ENCODE data around the gene TARBP1. TPM values are rescaled to one million over a fixed set of nuclear protein-coding genes. Genes with fewer than 3 reads are reported as not detected.
A peak's percentile ranks its signal among the peaks of the same experiment; 100 is the strongest.

Gene TARBP1
- total RNA-seq, 2 experiments from 2014 or later: 30.0 to 49.8 TPM

- POLR2A ChIA-PET: interaction anchor here (1.5 kb wide), 1 partner anchor 24 kb away, joined by 3 read pairs; no protein-coding TSS in a partner anchor
- H2AFZ ChIP-seq (ENCODE audit: low read length): no peak overlapping the region
- TF ChIP-seq EZH2phosphoT487 (IDR thresholded peaks at IDR 0.05; ENCODE audit: borderline replicate concordance, low read depth, low read length): no peak
- TF ChIP-seq CTCF (conservative IDR thresholded peaks at IDR 0.05; ENCODE audit: low read length): no peak
- H3K9me3 ChIP-seq (ENCODE audit: low read length): no peaks in the 10 kb centered on the region
- no peak overlapping the region for H3K4me3 ChIP-seq (ENCODE audit: low read depth, low read length, poor library complexity, severe bottlenecking)
- no peak overlapping the region for H3K4me2 ChIP-seq (ENCODE audit: low read length)
- BruUV-seq (replicated peaks): TSS peak; percentile 23
- no peaks in the 10 kb centered on the region for H3K9me2 ChIP-seq (ENCODE audit: insufficient read depth, low read length)
- H3K4me1 ChIP-seq (ENCODE audit: insufficient read depth, low read length, poor library complexity, severe bottlenecking): no peaks in the 10 kb centered on the region
- CTCF ChIA-PET (ENCODE audit: unreplicated experiment): no interaction called here
- no peak for DNase-seq (ENCODE audit: low spot score)
- H4K20me1 ChIP-seq (ENCODE audit: insufficient read depth, low read length): no peaks in the 10 kb centered on the region
- no peak overlapping the region for H3K27ac ChIP-seq (ENCODE audit: low read depth, low read length, poor library complexity, severe bottlenecking)
- no peaks in the 10 kb centered on the region for H3K79me2 ChIP-seq (ENCODE audit: insufficient read depth, low read depth, low read length)
- H3K36me3 ChIP-seq (ENCODE audit: insufficient read depth, low read length): peaks cover 91% of the 10 kb centered on the region
- intact Hi-C loops (cut with micrococcal nuclease; ENCODE audit: unreplicated experiment): loop anchor here (10.0 kb wide), 1 partner anchor 103 kb away; no protein-coding TSS in a partner anchor
These were observed 50.9 kb downstream of the TARBP1 start for GRCh38 chr1:234427950-234428646.

DNA sequence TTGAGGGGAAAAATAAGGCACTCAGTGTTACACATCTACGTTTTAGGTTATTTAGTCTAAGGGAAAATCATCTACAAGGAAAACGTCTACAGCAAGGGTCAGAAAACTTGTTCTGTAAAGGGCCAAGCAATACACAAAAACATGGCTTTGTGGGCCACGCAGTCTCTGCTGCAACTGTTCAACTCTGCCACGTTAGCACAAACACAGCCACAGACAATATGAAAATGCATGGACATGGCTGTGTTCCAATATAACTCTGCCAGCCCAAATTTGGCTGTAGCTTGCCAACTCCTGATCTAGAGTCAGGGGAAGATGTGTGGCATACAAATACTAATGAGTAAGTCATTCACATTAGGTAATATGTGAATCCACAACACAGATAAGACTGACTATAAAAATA lies 65.0 kb downstream of the TARBP1 start:
- Histone ChIP-seq H3K4me2 (ENCODE audit: low read length) (no peak overlapping the region), H3K4me3 (ENCODE audit: low read depth, low read length, poor library complexity, severe bottlenecking) (no peak overlapping the region), H3K9me2 (ENCODE audit: insufficient read depth, low read length) (no peaks in the 10 kb centered on the region), H3K4me1 (ENCODE audit: insufficient read depth, low read length, poor library complexity, severe bottlenecking) (no peaks in the 10 kb centered on the region), H3K36me3 (ENCODE audit: insufficient read depth, low read length) (peaks cover 80% of the 10 kb centered on the region), H3K27ac (ENCODE audit: low read depth, low read length, poor library complexity, severe bottlenecking) (no peak overlapping the region), H4K20me1 (ENCODE audit: insufficient read depth, low read length) (no peaks in the 10 kb centered on the region), H2AFZ (ENCODE audit: low read length) (no peak overlapping the region), H3K9me3 (ENCODE audit: low read length) (no peaks in the 10 kb centered on the region), H3K79me2 (ENCODE audit: insufficient read depth, low read depth, low read length) (no peaks in the 10 kb centered on the region)
- TF ChIP-seq EZH2phosphoT487 (IDR thresholded peaks at IDR 0.05; ENCODE audit: borderline replicate concordance, low read depth, low read length): no peak
- TF ChIP-seq CTCF (conservative IDR thresholded peaks at IDR 0.05; ENCODE audit: low read length): no peak
- ChIA-PET CTCF (ENCODE audit: unreplicated experiment) (no interaction called here), POLR2A (no interaction called here)
- DNase-seq (ENCODE audit: low spot score): no peak
- no TSS peak for BruUV-seq (replicated peaks)
- intact Hi-C loops (cut with micrococcal nuclease; ENCODE audit: unreplicated experiment): no loop called here

- H2AFZ ChIP-seq (ENCODE audit: low read length): no peak overlapping the region
- CTCF ChIA-PET (ENCODE audit: unreplicated experiment): no interaction called here
- no peaks in the 10 kb centered on the region for H3K9me2 ChIP-seq (ENCODE audit: insufficient read depth, low read length)
- no TSS peak for BruUV-seq (replicated peaks)
- H3K4me3 ChIP-seq (ENCODE audit: low read depth, low read length, poor library complexity, severe bottlenecking): no peak overlapping the region
- no peak for DNase-seq (ENCODE audit: low spot score)
- H3K9me3 ChIP-seq (ENCODE audit: low read length): no peaks in the 10 kb centered on the region
- H3K4me2 ChIP-seq (ENCODE audit: low read length): no peak overlapping the region
- peaks cover 83% of the 10 kb centered on the region for H3K36me3 ChIP-seq (ENCODE audit: insufficient read depth, low read length)
- no peaks in the 10 kb centered on the region for H3K4me1 ChIP-seq (ENCODE audit: insufficient read depth, low read length, poor library complexity, severe bottlenecking)
- H4K20me1 ChIP-seq (ENCODE audit: insufficient read depth, low read length): no peaks in the 10 kb centered on the region
- no peak for TF ChIP-seq EZH2phosphoT487 (IDR thresholded peaks at IDR 0.05; ENCODE audit: borderline replicate concordance, low read depth, low read length)
- TF ChIP-seq CTCF (conservative IDR thresholded peaks at IDR 0.05; ENCODE audit: low read length): no peak
- no peak overlapping the region for H3K27ac ChIP-seq (ENCODE audit: low read depth, low read length, poor library complexity, severe bottlenecking)
- intact Hi-C loops (cut with micrococcal nuclease; ENCODE audit: unreplicated experiment): no loop called here
- POLR2A ChIA-PET: no interaction called here
- no peaks in the 10 kb centered on the region for H3K79me2 ChIP-seq (ENCODE audit: insufficient read depth, low read depth, low read length)
These were observed 65.5 kb downstream of the TARBP1 start for GRCh38 chr1:234413485-234413884.

Measured in OCI-LY7 (cell line).